ENCODE data around the gene CFAP299. TPM values are rescaled to one million over a fixed set of nuclear protein-coding genes. Genes with fewer than 3 reads are reported as not detected.

CFAP299 gene
- total RNA-seq, 4 donors from 2014 or later, result 5.1 TPM; not detected in 3

DNA sequence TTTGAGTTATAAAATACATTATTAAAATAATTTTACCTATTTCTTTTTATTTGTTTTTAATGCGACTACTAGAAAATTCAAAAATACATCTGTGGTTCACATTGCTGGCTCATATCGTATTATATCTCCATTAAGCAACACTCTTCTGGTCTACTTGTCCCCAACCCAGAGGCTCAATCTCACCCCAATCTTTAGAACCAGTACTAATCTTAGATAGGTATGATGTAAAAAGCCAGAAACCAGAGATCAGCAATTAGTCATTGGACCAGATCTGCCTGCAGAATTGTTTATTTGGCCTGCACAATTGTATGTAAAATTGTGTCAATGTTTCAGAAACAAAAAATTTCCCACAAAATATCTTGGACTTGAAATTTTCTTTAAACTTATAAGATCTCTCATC is 539.4 kb downstream of the CFAP299 start:
- WGBS, 2 donors (ENCODE audit: low coverage in 1 of 2), result 94 to 100% methylated on average over 2 of the region's 2 CpGs
- no peak for ATAC-seq
- no peaks in the 10 kb centered on the region for H3K27me3 ChIP-seq

DNA sequence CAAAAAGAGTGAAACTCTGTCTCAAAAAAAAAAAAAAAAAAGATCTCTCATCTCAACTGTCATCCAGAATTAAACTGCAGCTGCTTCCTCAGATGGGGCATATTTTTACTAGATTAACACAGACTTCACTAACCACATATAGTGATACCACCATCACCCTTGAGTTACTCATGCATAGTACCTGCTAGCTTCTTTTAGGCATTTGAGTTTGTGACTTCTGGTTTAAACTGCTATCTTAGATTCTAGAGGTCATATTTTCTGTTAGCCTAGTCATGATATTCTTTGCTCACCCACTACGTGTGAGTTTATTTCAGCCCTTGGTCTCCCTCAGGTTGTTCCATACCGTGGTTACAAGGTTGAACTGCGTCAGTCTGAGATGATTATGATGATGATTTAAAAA is 540.1 kb downstream of the CFAP299 start:
- H3K4me3 ChIP-seq, result no peak overlapping the region
- H3K27me3 ChIP-seq, result no peaks in the 10 kb centered on the region
- no peaks in the 10 kb centered on the region for H3K36me3 ChIP-seq
- ATAC-seq, result no peak
- H3K4me1 ChIP-seq, result no peaks in the 10 kb centered on the region
- TF ChIP-seq POLR2A (IDR thresholded peaks at IDR 0.05), result no peak
- no peak for TF ChIP-seq EP300 (IDR thresholded peaks at IDR 0.05)
- TF ChIP-seq POLR2AphosphoS5 (IDR thresholded peaks at IDR 0.05), result no peak
- TF ChIP-seq, protein P1, sequence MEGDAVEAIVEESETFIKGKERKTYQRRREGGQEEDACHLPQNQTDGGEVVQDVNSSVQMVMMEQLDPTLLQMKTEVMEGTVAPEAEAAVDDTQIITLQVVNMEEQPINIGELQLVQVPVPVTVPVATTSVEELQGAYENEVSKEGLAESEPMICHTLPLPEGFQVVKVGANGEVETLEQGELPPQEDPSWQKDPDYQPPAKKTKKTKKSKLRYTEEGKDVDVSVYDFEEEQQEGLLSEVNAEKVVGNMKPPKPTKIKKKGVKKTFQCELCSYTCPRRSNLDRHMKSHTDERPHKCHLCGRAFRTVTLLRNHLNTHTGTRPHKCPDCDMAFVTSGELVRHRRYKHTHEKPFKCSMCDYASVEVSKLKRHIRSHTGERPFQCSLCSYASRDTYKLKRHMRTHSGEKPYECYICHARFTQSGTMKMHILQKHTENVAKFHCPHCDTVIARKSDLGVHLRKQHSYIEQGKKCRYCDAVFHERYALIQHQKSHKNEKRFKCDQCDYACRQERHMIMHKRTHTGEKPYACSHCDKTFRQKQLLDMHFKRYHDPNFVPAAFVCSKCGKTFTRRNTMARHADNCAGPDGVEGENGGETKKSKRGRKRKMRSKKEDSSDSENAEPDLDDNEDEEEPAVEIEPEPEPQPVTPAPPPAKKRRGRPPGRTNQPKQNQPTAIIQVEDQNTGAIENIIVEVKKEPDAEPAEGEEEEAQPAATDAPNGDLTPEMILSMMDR (IDR thresholded peaks at IDR 0.05), result no peak
- H3K27ac ChIP-seq, result no peak overlapping the region
- no peaks in the 10 kb centered on the region for H3K9me3 ChIP-seq
- WGBS, 2 donors (ENCODE audit: low coverage in 1 of 2), result 92 to 100% methylated on average over 3 of the region's 3 CpGs

More for the DNA sequence above, 539.4 kb downstream of the CFAP299 start:
- Histone ChIP-seq H3K27ac (no peak overlapping the region), H3K4me1 (no peaks in the 10 kb centered on the region), H3K36me3 (no peaks in the 10 kb centered on the region), H3K4me3 (no peak overlapping the region), H3K9me3 (no peaks in the 10 kb centered on the region)
- no peak for TF ChIP-seq POLR2AphosphoS5 (IDR thresholded peaks at IDR 0.05)
- no peak for TF ChIP-seq EP300 (IDR thresholded peaks at IDR 0.05)
- TF ChIP-seq, protein P1 (IDR thresholded peaks at IDR 0.05), result no peak
- TF ChIP-seq POLR2A (IDR thresholded peaks at IDR 0.05), result no peak

DNA sequence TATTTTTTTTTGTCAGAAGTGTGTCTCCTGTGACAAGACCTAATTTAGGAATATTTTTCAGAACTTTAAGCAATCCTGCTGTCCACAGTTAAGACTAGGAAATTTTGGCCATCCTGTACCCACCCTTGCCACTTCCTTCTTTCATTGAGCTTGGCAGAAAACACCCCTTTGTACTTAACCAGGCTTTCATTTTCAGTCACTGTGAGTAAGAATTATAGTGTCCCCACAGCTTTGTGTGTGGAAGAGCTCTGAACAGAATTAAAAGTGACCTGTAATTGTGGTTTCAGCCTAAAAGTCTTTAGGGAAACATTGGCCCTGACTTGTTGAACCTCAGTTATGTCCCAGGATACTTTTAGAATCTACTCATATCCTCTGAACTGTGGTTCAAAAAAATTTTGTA is 541.3 kb downstream of the CFAP299 start:
- no peaks in the 10 kb centered on the region for H3K9me3 ChIP-seq
- no peaks in the 10 kb centered on the region for H3K4me1 ChIP-seq
- no peak overlapping the region for H3K27ac ChIP-seq
- no peak for ATAC-seq
- no peak overlapping the region for H3K4me3 ChIP-seq
- no peaks in the 10 kb centered on the region for H3K36me3 ChIP-seq
- TF ChIP-seq, protein P1 (IDR thresholded peaks at IDR 0.05), result no peak
- TF ChIP-seq POLR2AphosphoS5 (IDR thresholded peaks at IDR 0.05), result no peak
- TF ChIP-seq EP300 (IDR thresholded peaks at IDR 0.05), result no peak
- TF ChIP-seq POLR2A (IDR thresholded peaks at IDR 0.05), result no peak
- no peaks in the 10 kb centered on the region for H3K27me3 ChIP-seq

DNA sequence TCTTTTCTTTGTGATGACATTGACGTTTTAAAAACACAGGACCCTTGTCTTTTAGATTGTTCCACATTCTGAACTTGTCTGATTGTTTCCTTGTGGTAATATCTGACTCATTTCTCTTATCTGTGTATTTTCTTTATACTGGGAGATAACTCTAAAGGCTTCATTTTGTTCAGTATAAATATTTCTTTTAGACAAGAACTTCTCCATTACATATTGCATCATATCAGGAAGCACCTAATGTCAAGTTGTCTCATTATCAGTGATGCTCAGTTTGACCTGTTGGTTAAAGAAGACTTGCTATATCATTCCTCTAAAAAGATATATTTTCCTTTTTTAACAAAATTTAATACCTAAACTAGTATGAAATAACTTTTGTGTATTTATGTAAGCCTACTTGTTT is 542.7 kb downstream of the CFAP299 start:
- Histone ChIP-seq H3K9me3 (no peaks in the 10 kb centered on the region), H3K4me3 (no peak overlapping the region), H3K27me3 (no peaks in the 10 kb centered on the region), H3K36me3 (no peaks in the 10 kb centered on the region), H3K27ac (no peak overlapping the region), H3K4me1 (no peaks in the 10 kb centered on the region)
- 18 to 25% methylated on average over 1 of the region's 1 CpG for WGBS, 2 donors (ENCODE audit: low coverage in 1 of 2)
- TF ChIP-seq EP300 (IDR thresholded peaks at IDR 0.05) (no peak), POLR2A (IDR thresholded peaks at IDR 0.05) (no peak), POLR2AphosphoS5 (IDR thresholded peaks at IDR 0.05) (no peak)
- TF ChIP-seq, protein P1 (IDR thresholded peaks at IDR 0.05), result no peak
- no peak for ATAC-seq

DNA sequence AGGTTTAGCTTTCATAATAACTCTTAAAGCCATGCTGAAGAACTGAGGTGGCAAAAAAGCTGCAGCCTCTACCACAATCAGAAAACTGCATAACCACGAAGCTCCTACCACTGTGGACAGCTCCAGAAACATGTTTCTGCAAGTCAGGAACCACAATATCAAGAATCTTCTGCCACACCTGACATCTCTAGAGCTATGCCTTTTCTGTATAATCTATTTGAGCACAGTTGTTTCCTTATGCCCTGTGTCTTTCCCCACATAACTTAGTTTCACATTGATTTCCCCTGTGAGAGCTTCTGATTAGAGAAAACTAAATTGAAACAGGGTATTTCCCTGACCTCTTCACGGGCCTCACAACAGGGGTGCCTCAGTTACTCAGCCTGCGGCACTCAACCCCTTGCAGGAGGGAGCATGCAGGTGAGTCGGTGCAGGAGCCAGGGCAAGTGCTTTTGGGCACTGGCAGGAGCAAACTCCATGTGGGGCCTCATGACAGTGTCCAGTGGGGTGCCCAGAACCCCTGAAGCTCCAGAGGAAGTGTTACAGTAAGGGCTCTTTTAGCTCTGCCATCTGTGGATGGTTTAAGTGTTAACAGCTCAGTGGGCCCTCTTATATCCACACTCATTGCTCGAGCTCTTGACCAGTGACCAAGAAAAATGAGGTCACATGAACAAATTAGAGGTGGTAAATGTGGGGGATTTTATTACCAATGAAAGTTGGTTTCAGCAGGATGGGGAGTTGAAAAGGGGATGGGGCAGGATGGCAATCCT is 562.2 kb downstream of the CFAP299 start:
- no peaks in the 10 kb centered on the region for H3K4me1 ChIP-seq
- no peaks in the 10 kb centered on the region for H3K36me3 ChIP-seq
- H3K9me3 ChIP-seq, result no peaks in the 10 kb centered on the region
- 77 to 78% methylated on average over 3 to 5 of the region's 5 CpGs for WGBS, 2 donors (ENCODE audit: low coverage in 1 of 2)
- no peak for ATAC-seq
- no peaks in the 10 kb centered on the region for H3K27me3 ChIP-seq
- no peak overlapping the region for H3K4me3 ChIP-seq
- no peak overlapping the region for H3K27ac ChIP-seq
- TF ChIP-seq, protein P1 (IDR thresholded peaks at IDR 0.05), result no peak
- TF ChIP-seq POLR2AphosphoS5 (IDR thresholded peaks at IDR 0.05), result no peak

All from gastroesophageal sphincter (tissue), 4 donors.